ENCODE results near the gene MICAL3. TPM values are rescaled to one million over a fixed set of nuclear protein-coding genes. Genes with fewer than 3 reads are reported as not detected.
A peak's percentile ranks its signal among the peaks of the same experiment; 100 is the strongest.

The MICAL3 gene
- total RNA-seq, 1 donor from 2014 or later = 36.9 TPM

DNA sequence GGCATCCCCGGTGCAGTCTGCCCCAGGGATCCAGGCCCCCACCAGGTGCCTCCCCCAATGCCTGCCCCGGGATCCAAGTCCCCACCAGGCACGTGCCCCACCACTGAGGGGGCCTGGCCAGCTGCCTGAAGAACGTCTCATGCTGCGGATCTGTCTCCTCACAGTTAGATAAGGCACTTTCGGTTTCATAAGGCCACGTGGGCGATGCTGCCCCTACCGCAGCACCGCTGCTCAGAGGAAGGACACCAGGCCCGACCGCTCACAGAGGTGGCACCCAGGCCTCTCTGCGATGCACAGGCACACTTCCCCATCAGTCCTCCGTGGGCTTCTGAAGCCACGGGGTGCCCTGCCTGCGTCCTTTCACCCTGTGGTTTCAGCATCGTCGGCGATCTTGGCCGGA is 182.0 kb downstream of the MICAL3 start:
- TF ChIP-seq, protein P1, sequence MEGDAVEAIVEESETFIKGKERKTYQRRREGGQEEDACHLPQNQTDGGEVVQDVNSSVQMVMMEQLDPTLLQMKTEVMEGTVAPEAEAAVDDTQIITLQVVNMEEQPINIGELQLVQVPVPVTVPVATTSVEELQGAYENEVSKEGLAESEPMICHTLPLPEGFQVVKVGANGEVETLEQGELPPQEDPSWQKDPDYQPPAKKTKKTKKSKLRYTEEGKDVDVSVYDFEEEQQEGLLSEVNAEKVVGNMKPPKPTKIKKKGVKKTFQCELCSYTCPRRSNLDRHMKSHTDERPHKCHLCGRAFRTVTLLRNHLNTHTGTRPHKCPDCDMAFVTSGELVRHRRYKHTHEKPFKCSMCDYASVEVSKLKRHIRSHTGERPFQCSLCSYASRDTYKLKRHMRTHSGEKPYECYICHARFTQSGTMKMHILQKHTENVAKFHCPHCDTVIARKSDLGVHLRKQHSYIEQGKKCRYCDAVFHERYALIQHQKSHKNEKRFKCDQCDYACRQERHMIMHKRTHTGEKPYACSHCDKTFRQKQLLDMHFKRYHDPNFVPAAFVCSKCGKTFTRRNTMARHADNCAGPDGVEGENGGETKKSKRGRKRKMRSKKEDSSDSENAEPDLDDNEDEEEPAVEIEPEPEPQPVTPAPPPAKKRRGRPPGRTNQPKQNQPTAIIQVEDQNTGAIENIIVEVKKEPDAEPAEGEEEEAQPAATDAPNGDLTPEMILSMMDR (IDR thresholded peaks at IDR 0.05) = no peak
- no peak for DNase-seq (ENCODE audit: low spot score in 2 of 2)
- Histone ChIP-seq H3K4me1 (peaks cover 0 to 29% of the 10 kb centered on the region in 2 donors), H3K4me3 (no peak overlapping the region), H3K36me3 (peaks cover 16 to 22% of the 10 kb centered on the region in 2 donors), H3K9me3 (no peaks in the 10 kb centered on the region), H3K27ac (no peak overlapping the region), H3K27me3 (no peaks in the 10 kb centered on the region)
- intact Hi-C loops (cut with DNase I) = no loop called here

DNA sequence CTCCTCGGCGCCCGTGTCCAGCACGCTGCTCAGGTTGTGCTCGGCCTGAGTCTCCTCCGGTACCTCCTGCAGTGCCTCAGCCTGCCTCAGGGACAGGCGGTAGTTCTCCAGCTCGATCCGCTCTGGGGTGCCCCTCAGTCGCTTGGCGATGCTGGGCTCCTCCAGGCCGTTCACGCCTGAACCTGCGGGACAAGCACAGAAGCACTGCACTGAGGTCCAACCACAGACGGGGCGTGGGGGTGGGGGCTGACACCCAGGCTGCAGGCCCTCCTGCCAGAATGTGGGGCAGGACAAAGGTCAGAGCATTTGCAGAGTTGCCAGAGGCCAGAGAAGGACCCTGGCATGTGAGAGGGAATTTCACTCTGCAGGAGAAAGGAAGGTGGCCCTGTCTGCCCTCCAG is 182.5 kb downstream of the MICAL3 start:
- H3K27me3 ChIP-seq = no peaks in the 10 kb centered on the region
- DNase-seq (ENCODE audit: low spot score in 2 of 2) = no peak
- H3K27ac ChIP-seq = no peak overlapping the region
- intact Hi-C loops (cut with DNase I) = no loop called here
- H3K4me1 ChIP-seq = peaks cover 0 to 29% of the 10 kb centered on the region in 2 donors
- TF ChIP-seq, protein P1 (IDR thresholded peaks at IDR 0.05) = no peak
- no peak overlapping the region for H3K4me3 ChIP-seq
- H3K9me3 ChIP-seq = no peaks in the 10 kb centered on the region
- H3K36me3 ChIP-seq = peaks cover 16 to 22% of the 10 kb centered on the region in 2 donors

DNA sequence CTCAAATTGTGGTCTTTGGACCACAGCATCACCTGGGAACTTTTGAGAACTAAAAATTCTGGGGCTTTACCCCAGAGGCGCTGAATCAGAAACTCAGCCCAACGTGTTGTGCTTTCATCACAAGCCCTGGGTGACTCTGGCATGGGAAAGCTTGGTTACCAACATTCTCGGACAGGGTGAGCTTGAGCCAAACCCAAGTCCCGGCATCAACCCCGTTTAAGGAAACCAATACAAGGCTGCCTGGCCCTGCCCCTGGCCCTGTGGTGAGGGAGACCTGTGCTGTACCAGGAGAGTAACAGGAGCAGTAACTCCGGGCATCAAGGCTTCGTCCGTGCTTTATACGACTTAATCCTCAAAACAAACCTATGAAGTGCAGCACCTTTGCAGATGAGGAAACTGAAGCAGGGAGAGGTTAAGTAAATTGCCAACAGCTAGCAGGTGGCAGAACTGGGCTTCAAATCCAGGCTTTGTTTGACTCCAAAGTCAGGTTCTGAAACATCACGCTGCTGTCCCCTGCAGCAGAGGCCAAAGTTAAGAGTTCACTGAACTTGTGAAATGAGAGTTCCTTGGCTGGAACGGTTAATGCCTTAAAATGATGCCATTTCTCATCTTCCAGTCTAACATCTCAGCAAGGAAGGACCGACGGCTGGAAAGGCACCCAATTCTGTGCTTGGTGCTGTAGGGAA is 186.0 kb downstream of the MICAL3 start:
- no peaks in the 10 kb centered on the region for H3K9me3 ChIP-seq
- no peak for DNase-seq (ENCODE audit: low spot score in 2 of 2)
- H3K27me3 ChIP-seq = no peaks in the 10 kb centered on the region
- no peak overlapping the region for H3K4me3 ChIP-seq
- TF ChIP-seq, protein P1 (IDR thresholded peaks at IDR 0.05) = no peak
- H3K27ac ChIP-seq = peak overlapping the region; percentile 58 to 68
- H3K36me3 ChIP-seq = peaks cover 16 to 28% of the 10 kb centered on the region in 2 donors
- H3K4me1 ChIP-seq = peaks cover 0 to 18% of the 10 kb centered on the region in 2 donors
- intact Hi-C loops (cut with DNase I) = no loop called here

- Histone ChIP-seq H3K4me3 (no peak overlapping the region), H3K36me3 (peaks cover 16 to 30% of the 10 kb centered on the region in 2 donors), H3K9me3 (no peaks in the 10 kb centered on the region), H3K4me1 (peaks cover 0 to 18% of the 10 kb centered on the region in 2 donors), H3K27me3 (no peaks in the 10 kb centered on the region), H3K27ac (peak overlapping the region; percentile 58 to 68)
- DNase-seq (ENCODE audit: low spot score in 2 of 2) = no peak
- intact Hi-C loops (cut with DNase I) = no loop called here
- TF ChIP-seq, protein P1 (IDR thresholded peaks at IDR 0.05) = no peak
Measured at GRCh38 chr22:17836992-17837742, 187.2 kb downstream of the MICAL3 start.

DNA sequence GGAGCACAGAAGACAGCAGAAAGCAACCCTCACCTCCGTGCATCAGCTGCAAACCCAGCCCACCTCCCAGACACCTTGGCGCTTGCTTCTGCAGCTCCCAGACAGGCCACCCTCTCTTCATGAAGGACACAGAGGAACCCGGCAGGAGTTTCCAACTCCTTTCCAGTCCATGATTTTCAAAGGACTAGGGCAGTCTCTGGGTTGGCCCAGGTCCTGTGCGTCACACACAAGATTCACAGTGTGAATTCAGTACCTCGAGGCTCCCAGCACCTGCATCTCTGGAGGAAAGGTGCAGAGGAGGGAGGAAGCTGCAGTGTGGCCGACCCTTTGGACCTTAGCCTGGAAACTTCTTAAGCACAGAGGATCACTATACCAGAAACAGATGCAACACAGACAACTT is 189.1 kb downstream of the MICAL3 start:
- Histone ChIP-seq H3K9me3 (no peaks in the 10 kb centered on the region), H3K27me3 (no peaks in the 10 kb centered on the region), H3K4me3 (no peak overlapping the region), H3K36me3 (peaks cover 2 to 11% of the 10 kb centered on the region in 2 donors), H3K27ac (no peak overlapping the region), H3K4me1 (peaks cover 8 to 31% of the 10 kb centered on the region in 2 donors)
- DNase-seq (ENCODE audit: low spot score in 2 of 2) = no peak
- intact Hi-C loops (cut with DNase I) = no loop called here
- TF ChIP-seq, protein P1 (IDR thresholded peaks at IDR 0.05) = no peak

Data from ascending aorta (tissue), 2 donors.